A673 (cell line): ENCODE data around the gene ARHGAP8.

Experiments
- EZH2 ChIP-seq: fragments of 200-600 bp; sonication (generic); IDR thresholded peaks from 2 replicates; pipeline ENCODE4 v1.6.1; 2017; ENCODE audit warnings: borderline replicate concordance, low read depth, mild to moderate bottlenecking, mixed read lengths, antibody characterized with exemption, low read length; ENCODE audit not compliant: poor library complexity, severe bottlenecking
- TF ChIP-seq, protein P1 (sequence below): fragments of 300-800, 200-600 bp; sonication (generic); conservative IDR thresholded peaks from 2 replicates; pipeline ENCODE4 v1.5.1; 2017; ENCODE audit warnings: low read depth, mild to moderate bottlenecking, antibody characterized with exemption, low read length, moderate library complexity, mixed read lengths

GRCh38 chr22:44775862-44776261, 23.5 kb downstream of the ARHGAP8 start:
- TF ChIP-seq, protein P1, sequence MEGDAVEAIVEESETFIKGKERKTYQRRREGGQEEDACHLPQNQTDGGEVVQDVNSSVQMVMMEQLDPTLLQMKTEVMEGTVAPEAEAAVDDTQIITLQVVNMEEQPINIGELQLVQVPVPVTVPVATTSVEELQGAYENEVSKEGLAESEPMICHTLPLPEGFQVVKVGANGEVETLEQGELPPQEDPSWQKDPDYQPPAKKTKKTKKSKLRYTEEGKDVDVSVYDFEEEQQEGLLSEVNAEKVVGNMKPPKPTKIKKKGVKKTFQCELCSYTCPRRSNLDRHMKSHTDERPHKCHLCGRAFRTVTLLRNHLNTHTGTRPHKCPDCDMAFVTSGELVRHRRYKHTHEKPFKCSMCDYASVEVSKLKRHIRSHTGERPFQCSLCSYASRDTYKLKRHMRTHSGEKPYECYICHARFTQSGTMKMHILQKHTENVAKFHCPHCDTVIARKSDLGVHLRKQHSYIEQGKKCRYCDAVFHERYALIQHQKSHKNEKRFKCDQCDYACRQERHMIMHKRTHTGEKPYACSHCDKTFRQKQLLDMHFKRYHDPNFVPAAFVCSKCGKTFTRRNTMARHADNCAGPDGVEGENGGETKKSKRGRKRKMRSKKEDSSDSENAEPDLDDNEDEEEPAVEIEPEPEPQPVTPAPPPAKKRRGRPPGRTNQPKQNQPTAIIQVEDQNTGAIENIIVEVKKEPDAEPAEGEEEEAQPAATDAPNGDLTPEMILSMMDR, result no peak
- no peak for TF ChIP-seq EZH2
